HG03571 (cell line): ENCODE data around the gene PPM1A.

Source experiments
- ATAC-seq: cut with Tn5 transposase; IDR thresholded peaks from one replicate; pipeline ENCODE4 v1.9.1; 2021; ENCODE audit not compliant: unreplicated experiment

Gene PPM1A

DNA sequence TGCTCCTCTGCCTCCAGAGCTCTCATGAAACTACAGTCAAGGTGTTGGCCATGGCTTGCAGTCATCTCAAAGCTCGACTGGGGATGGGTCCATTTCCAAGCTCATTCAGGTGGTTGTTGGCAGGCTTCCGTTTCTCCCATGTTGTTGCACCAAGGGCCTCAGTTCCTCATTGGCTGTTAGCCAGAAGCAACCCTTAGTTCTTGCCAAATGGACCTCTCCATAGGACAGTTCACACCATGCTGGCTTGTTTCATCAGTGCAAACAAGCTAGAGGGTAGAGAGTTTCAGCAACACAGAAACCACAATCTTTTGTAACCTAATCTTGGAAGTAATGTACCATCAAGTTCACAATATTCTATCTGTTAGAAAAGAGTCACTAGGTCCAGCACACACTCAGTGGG, 22.7 kb upstream of the PPM1A start:
- ATAC-seq, result no peak

DNA sequence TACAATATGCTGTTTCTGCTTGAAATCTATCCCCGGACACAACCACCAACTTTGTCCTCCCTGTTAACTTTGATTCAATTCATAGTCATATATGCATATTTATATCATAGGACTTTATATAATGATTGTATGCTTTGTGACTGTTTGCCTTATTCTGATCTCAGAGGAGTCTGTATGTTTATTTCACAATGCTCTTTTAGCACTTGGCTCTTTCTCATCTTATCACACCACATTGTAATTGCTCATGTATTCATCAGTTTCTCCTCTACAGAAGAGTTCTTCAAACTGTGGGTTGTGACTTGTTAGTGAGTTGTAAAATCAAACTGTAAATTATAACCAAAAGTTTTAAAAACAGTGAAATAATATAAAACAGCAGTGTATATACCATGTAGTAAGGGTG, 21.7 kb upstream of the PPM1A start:
- no peak for ATAC-seq

DNA sequence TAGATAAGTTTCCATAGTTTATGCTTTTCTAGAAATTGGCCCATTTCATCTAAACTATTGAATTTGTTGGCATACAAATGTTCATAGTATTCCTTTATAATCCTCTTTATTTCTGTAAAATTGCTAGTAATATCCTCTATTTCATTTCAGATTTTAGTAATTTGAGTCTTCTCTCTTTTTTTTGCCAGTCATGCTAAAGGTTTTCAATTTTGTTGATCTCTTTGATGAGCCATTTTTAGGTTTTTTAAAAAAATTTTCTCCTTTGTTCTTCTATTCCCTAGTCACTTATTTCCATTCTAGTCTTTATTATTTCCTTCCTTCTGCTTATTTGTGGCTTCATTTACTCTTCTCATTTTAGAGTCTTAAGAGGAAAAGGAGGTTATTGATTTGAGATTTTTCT, 19.4 kb upstream of the PPM1A start:
- ATAC-seq, result no peak

DNA sequence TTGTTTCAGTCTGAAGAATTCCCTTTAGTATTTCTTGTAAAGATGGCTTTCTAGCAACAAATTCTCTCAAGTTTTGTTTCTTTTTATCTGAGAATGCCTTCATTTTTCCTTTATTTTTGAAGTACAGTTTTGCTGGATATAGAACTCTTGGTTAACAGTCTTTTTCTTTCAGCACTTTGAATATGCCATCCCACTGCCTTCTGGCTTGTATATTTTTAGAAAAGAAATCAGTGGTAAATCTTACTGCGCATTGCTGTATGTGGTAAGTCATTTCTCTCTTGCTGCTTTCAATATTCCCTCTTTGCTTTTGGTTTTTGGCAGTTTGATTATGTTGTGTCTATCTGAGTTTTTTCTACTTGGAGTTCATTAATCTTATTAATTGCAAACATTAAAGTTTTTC, 16.8 kb upstream of the PPM1A start:
- no peak for ATAC-seq

DNA sequence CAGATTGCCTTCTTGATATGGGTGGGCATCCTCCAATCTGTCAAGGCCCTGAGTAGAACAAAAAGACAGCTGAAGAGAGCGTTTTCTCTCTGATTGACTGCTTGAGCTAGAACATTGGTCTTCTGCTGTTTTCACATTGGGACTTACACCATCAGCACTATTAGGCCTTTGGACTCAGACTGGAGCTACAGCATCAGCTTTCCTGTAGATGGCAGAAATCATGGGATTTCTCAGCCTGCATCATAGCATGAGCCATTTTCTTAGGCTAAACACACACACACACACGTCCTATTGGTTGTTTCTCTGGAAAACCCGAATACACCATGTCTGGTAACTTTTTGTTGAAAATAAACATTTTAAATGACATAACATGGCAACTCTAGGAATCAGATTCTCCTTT, 15.8 kb upstream of the PPM1A start:
- no peak for ATAC-seq

DNA sequence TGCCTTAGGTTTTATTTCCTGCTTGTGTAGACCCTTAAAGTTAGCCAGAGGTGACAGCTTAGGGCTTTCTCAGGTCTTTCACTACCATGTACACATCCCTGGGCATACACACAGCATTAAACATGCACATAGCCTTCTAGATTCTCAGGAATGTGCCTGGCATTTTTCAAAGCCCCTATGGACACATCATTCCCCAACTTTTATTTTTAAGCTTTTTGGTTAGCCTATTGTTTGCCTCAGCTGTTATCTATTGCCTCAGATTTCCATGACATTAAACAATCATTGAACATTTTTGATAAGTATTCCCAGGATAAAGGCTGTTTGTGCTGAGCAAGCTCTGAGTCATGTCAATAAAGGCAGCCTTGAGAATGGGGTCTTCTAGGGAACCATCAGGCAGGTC, 15.1 kb upstream of the PPM1A start:
- ATAC-seq, result no peak

DNA sequence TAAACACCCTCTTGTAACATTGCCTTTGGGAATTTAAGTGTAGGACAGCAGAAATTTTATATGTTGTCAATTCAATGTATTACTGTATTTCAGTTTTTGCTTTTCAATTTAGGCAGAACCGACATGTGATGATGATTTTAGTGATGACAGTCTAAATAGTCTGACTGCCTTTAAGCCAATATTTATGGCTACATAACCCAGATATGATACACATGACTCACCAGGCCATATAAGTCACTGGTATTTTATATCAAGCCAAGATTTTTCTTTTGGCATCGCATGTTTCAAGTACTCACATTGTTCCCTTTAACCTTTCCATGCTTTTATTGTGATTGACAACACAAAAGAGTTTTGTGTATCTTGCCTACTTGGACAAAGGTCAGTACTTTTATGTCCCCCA, 13.6 kb upstream of the PPM1A start:
- ATAC-seq, result no peak

DNA sequence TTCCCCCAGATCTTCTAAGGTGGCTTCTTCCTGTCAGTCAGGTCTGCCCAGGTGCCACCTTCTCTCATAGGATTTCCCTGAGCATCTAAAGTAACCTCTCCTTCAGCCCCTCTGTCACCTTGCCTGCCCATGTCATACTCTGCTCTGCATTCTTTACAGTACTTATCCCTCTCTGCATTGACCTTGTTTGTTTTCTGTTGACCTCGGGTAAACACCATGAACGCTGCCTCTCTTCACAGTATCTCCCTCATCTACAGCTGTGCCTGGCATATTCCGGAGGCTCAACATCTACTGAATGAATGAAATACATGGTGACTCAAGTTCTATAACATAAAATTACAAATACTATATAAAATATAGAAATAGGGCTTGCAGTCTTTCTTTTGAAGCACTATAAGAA, 10.1 kb upstream of the PPM1A start:
- ATAC-seq, result no peak

DNA sequence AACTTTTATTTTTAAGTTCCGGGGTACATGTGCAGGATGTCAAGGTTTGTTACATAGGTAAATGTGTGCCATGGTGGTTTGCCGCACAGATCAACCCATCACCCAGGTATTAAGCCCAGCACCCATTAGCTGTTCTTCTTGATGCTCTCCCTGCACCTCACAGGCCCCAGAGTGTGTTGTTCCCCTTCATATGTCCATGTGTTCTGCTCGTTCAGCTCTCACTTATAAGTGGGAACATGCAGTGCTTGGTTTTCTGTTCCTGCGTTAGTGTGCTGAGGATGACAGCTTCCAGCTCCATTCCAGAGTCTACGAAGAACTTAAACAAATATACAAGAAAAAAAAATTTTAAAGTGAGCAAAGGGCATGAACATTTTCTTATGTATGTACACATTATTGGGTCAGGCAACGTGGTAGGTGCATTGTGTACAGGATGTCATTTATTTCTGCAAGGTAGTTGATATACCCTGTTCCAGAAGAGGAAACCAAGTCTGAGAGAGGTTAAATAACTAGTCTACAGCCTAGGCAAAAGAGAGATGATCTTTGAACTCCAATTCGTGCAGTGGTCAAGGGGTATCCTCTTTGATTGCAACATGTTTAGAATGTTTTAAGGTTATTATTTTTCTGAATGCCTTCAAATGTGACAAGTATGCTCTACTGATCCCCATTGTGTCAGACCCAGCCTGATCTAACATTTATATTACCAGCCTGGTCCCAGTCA, 8.7 kb upstream of the PPM1A start:
- no peak for ATAC-seq

DNA sequence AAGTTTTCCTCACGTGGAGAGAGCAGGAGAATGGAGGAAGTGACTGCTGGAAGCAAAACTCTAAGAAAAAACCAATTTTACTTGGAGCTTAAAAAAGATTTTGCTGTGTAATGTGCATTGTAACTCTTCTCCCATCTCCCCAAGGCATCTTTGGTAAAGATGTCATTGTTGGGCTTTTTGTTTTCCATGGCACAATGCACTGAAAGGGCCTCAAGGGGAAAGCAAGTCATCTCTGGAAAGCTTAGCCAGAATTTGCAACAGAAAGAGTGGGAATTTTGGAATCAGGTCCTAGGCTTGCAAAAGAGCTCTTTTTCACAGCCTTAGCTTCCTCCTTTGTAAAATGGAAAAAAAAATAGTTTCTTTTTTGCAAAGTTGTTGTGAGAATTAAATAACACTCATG, 7.9 kb upstream of the PPM1A start:
- no peak for ATAC-seq

DNA sequence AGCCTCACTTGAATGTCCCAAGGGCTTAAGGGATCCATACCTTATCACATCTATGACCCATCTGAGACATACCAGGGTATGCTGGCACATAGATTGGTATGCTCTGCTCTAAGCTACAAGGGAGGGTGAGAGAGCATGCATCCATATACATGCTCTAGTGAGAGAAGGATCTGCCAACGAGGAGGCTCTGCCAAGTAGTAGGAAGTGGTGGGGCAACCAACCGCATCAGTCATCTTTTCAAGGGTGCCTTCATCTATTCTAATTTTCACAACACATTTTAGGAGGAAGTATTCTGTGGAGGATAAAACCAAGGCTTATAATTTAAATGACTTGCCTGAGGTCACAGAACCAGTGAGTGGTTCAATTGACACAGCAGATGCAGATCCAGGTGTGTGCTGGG, 6.6 kb upstream of the PPM1A start:
- ATAC-seq, result no peak

DNA sequence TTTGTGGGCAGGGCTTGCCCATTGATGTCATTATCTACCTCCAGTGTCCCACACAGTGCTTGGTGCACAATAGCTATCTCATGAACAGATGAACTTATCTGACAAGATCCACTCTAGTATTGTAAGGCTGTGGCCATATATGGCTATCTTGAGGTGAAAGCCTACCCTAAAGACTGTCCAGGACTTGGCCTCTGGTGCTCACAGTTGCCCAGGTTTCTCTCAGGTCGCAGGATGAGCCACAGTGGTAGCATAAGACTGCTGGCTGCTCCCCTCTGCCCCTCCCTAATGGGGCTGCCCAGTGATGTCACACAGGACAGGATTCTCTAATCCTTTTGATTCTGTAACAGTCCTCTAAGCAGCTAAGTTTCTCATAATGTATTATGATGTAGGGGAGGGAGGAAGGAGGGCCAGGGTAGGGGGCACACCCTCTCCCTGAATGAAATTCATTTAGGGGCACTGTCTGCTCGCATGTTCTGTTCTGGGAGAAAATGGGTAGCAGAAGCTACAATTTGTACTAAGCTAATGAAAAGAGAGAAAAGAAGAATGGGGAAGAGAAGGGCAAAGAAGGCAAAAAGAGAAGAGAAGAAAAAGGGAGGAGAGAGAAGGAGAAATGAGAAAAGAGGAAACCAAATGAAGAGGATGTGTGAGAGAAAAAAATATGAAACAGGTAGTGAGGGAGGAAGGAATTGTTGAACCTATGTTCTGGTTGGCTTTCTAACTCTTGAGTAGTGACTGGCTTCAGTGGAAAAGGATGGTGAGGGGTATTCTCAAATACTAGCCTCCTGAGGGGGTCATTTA, 3.4 kb upstream of the PPM1A start:
- ATAC-seq, result no peak

DNA sequence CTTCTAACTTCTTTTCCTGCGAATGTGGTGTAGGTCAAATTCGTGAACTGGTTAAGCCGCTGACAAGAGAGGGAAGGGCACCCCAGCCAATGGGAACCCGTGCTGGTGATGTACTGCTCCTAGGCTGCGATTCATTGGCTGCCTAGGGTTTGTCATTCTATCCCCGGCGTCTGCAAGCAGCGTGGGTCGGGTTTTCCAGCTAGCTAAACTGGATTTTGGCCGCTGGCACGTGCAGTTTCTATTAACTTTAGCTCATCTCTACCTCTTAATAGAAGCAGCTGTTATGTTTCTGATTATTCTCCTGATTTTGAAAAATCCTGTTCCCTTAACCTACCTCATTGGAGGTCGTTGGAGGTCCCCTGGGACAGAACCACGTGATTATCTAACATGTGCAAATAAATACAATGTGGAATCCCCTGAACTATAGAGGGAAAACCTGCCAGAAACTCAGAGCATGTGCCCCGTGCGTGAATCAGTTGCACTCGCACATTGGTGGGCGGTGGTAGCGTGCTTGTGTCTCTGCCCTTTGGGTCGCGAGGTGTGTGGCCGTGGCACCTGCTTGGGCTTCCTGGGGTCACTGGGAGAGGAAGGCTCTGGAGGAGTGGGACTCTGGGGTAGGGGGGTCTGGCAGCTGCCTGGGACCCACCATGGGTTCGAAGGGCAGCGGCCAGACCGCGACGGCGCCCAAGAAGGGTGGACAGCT, 876 bp upstream of the PPM1A start:
- ATAC-seq, result peak; percentile 55

DNA sequence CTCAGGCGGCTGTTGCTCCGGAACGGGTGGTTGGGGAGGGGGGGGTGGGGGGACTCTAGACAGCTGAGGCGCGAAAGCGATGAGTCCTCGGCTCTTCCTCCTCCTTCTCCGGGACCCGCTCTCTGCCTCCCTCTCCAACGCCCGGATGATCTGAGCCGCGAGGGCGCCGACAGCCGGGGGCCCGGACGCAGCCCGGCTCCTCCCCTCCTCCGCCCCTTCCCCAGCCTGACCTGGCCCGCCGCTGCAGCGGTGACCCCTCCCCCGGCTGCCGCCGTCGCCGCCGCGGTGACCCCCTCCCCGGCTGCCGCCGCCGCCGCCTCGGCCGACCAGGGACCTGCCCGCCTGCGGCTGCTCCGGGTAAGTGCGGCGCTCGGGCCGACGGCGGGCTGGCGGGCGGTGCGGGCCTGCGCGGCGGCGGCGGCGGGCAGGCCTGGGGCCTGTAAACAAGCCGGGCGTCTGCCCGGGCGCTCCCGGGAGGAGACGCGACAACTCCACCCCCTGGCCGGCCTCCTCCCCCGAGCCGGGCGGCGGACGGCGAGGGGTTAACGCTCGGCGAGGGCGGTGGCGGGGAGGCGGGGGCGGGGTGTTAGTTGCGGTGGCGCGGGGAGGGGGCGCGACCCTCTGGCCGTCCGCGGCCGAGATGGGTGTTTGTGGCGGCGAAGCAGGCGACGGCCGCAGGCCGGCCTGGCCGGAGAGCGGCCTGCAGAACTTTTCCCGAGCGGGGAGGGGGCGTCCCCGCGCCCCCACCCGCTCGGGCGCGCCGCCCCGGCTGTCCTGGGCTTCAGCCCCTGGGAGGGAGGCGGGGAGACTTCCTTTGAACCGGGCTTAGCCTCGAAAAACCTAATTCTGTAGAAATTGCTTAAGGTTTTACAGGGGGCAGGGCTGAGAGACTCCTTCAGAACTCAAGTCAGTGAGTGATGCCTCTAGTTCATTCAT, 568 bp downstream of the PPM1A start:
- peak; percentile 36 for ATAC-seq

DNA sequence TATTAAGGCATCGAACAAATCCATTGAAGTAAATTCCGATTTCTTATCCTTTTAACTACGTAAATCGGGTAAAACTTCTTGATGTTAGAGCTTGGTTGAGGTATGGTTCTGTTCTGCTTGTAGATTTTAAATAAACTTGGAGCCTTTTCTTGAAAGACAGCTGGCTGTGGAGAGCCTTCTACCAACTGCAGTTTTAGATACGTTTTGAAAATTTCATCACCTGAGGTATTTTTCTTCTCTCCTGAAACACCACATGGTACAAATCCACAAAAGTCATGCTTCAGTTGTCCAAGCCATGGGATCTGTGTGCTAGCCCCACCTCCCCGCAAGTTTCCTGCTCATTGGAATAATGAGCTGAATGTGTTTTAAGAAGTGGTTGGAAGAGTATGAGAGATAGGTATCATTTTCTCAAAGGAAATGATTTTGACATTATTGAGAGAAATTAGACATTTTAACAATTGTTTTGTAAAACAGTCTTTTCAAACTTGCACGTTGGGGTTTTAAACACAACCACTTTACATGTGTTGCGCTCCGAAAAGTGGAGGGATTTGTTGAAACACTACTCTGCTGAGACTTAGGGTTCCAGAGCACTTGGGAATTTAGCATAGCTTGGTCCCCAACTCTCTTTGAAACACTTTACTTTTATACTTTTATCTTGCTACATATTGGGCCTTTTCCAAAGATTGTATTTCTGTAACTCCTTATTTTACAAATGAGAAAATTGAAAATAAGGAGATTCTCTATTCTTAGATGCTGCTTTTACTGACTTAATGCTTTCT, 1.4 kb downstream of the PPM1A start:
- ATAC-seq, result no peak

DNA sequence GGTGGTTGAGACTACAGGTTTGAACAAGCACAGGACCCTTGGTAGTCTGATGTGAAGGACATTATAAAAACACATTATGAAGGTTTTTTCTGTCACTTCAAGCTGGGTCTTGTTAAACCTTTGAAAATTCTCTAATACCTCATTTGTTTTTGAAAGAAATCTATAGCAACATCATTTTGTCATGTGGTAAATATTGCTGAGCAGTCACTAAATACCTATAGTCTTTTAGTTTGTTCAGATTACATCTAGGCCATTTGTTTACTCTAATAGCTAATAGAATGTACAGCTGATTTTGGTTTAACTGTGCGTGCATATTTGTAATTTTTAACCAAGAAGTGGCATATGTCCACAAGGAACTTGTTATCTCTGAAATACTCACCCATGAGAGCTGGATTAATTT, 2.9 kb downstream of the PPM1A start:
- ATAC-seq, result no peak

DNA sequence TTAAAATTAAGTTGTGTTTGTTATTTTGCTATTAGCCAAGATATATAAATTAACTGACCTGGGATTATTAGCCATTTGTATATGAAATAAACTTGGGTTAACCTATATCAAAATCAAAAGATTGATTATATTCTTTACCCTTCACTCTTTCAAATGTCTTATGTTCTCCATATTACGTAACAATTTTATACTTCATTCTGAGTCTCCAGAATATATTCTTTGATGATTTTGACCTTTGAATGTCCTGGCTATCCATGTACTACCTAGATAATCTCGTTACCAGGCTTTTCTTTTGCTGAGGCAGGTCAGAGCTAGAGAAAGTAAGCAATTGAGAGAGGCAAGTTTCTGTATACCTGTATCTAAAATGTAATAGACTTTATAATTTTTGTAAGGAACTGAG, 3.6 kb downstream of the PPM1A start:
- ATAC-seq, result no peak

DNA sequence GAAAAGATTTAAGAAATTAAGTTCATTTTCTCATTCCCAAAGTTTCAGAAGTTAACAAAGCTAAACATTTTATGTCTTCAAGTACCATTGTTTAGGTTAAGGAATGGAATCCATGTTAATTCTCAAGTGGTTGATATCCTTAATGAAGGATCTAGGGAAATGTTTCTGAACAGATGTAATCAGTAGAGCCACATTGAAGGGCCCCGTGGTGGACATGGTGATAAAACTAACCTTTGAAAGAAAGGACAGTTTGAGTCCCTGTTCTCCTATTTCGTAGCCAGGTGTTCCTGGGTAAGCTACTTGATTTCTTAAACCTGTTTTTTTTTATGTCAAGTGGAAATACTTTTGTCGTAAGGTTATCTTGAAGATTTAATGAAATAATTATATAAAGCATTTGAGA, 4.6 kb downstream of the PPM1A start:
- no peak for ATAC-seq

DNA sequence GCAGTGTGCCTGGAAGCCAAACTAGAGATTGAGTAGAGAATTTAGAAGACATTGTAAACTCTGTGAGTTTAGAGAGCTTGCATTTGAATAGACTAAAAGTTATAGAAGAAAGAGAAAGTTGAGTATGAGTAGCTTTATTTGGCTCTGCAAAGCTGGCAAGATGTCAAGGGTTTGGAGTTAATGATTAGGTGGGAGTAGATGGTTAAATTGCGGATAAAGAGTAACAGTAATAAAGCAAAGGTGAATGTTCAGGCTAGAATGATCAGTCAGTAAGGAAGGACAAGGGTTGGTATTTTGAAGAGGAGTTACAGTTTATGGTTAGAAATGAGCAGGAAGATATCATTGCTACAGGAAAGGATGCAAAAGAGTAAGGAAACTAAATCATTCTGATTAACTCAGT, 5.2 kb downstream of the PPM1A start:
- ATAC-seq, result no peak

DNA sequence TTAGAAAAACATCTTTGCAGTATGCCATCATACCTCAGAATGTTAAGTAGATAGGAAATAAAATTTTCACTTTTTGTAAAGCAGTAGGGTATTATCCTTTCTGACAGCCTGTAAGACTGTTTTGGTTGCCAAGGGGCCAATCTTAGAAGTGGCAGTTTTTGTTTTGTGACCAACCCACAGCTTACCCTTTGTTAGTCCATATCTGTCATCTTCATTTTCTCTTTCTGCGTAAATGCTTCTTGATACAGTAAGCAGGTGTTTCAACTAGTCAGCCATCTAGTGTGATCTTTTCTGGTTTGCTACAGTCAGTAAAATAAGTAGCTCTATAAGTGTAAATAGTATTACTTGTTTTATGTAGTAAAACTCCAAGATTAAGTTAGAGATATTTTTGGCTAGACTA, 8.8 kb downstream of the PPM1A start:
- ATAC-seq, result no peak
